ENCODE data around the gene TMEM63A.

The TMEM63A gene

DNA sequence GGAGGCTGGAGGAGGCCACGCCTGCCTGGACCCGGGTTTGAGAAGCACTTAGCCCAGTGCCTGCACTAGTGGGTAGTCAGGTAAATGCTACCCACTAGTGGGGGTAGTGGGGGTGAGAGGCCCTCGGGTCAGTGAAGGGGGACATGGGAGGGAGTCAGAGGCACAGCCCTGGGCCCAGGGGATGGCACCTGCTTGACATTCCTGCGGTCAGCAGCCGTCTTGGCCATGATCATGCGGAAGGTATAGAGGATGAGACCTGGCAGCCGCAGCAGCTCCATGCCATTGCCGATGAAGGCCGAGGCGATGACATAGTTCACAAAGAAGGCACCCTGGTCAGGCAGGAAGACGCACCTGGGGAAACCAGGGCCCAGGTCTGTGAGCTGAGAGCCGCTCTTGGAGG, 28.7 kb downstream of the TMEM63A start:
- Histone ChIP-seq H3K9me3 (ENCODE audit: insufficient read depth, low read depth, low read length) (peaks cover 3% of the 10 kb centered on the region), H3K79me2 (ENCODE audit: control insufficient read depth, insufficient read depth, low read length, poor library complexity) (no peaks in the 10 kb centered on the region), H4K12ac (ENCODE audit: low read depth, low read length) (no peak overlapping the region), H2BK12ac (ENCODE audit: low read length) (no peak overlapping the region), H3K27ac (ENCODE audit: low read depth, low read length) (no peak overlapping the region), H3K79me1 (ENCODE audit: low read length) (no peaks in the 10 kb centered on the region), H3K36me3 (ENCODE audit: control insufficient read depth in 1 of 2, insufficient read depth in 2 of 2, low read length in 2 of 2) (peaks cover 27 to 31% of the 10 kb centered on the region in 2 experiments), H2BK120ac (ENCODE audit: insufficient read depth, low read length, poor library complexity) (no peak overlapping the region), H3K18ac (ENCODE audit: low read length) (no peak overlapping the region), H3K23ac (ENCODE audit: low read length) (no peak overlapping the region), H2BK5ac (ENCODE audit: low read depth, low read length, poor library complexity) (no peak overlapping the region), H3K4me3 (ENCODE audit: low read depth, low read length) (no peak overlapping the region), H4K91ac (ENCODE audit: low read depth, low read length) (no peak overlapping the region), H3K4me1 (ENCODE audit: control insufficient read depth in 1 of 2, insufficient read depth in 2 of 2, low read length in 2 of 2) (no peaks in the 10 kb centered on the region), H3K4me2 (ENCODE audit: low read length) (no peak overlapping the region), H3K27me3 (ENCODE audit: insufficient read depth, low read length) (no peaks in the 10 kb centered on the region), H2AK5ac (ENCODE audit: low read length) (no peak overlapping the region), H3K4ac (ENCODE audit: low read depth, low read length) (no peak overlapping the region), H3K14ac (ENCODE audit: low read length) (no peak overlapping the region), H4K8ac (ENCODE audit: low read depth, low read length) (no peak overlapping the region), H2AFZ (ENCODE audit: insufficient read depth, low read length, poor library complexity) (no peak overlapping the region), H3K9ac (ENCODE audit: low read length) (no peak overlapping the region)
- DNase-seq: no peak
- WGBS (ENCODE audit: extremely low coverage, insufficient coverage, insufficient read length): no CpG with 5 or more reads among the region's 12 CpGs

DNA sequence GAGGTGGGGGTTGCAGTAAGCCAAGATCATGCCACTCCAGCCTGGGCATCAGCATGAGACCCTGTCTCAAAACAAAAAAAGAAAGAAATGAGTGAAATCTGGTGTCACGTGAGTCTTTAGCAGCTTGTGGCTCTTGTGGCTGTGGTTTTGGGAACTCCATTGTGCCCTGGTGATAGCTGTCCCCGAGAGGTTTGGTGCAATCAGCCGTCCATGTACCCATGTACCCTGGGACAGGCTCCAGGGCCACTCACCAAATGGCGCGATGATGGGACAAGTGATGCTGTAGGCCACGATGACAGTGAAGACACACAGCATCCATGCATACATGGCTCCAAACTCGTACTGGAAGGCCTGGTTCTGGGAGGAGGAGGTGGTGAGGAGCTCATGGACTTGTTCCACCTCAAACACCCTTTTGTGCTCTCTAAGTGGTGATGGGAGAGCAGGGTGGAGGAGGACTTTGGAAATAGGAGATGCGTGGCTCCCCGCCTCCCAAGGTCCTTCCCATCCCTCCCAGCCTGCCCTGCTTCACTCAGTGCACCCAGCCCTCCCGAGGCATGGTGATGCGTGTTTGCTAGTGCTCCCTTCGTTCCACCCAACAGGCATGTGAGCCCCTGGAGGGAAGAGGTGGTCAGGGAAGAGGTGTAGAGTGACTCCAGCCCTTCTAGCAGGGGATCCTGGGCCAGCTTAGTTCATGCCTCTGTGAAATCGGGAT, 29.6 kb downstream of the TMEM63A start:
- no peak overlapping the region for H3K14ac ChIP-seq (ENCODE audit: low read length)
- no peak overlapping the region for H4K91ac ChIP-seq (ENCODE audit: low read depth, low read length)
- H3K27me3 ChIP-seq (ENCODE audit: insufficient read depth, low read length): no peaks in the 10 kb centered on the region
- no peak for DNase-seq
- H3K4ac ChIP-seq (ENCODE audit: low read depth, low read length): no peak overlapping the region
- H3K23ac ChIP-seq (ENCODE audit: low read length): no peak overlapping the region
- no peak overlapping the region for H4K12ac ChIP-seq (ENCODE audit: low read depth, low read length)
- H3K27ac ChIP-seq (ENCODE audit: low read depth, low read length): no peak overlapping the region
- H2AFZ ChIP-seq (ENCODE audit: insufficient read depth, low read length, poor library complexity): no peak overlapping the region
- H3K18ac ChIP-seq (ENCODE audit: low read length): no peak overlapping the region
- H2BK5ac ChIP-seq (ENCODE audit: low read depth, low read length, poor library complexity): no peak overlapping the region
- H3K9ac ChIP-seq (ENCODE audit: low read length): no peak overlapping the region
- no peak overlapping the region for H4K8ac ChIP-seq (ENCODE audit: low read depth, low read length)
- H2BK120ac ChIP-seq (ENCODE audit: insufficient read depth, low read length, poor library complexity): no peak overlapping the region
- H3K4me2 ChIP-seq (ENCODE audit: low read length): no peak overlapping the region
- peaks cover 3% of the 10 kb centered on the region for H3K9me3 ChIP-seq (ENCODE audit: insufficient read depth, low read depth, low read length)
- no peaks in the 10 kb centered on the region for H3K79me1 ChIP-seq (ENCODE audit: low read length)
- no peak overlapping the region for H2BK12ac ChIP-seq (ENCODE audit: low read length)
- WGBS (ENCODE audit: extremely low coverage, insufficient coverage, insufficient read length): no CpG with 5 or more reads among the region's 13 CpGs
- H2AK5ac ChIP-seq (ENCODE audit: low read length): no peak overlapping the region
- H3K4me1 ChIP-seq (ENCODE audit: control insufficient read depth in 1 of 2, insufficient read depth in 2 of 2, low read length in 2 of 2): no peaks in the 10 kb centered on the region
- peaks cover 29 to 35% of the 10 kb centered on the region in 2 experiments for H3K36me3 ChIP-seq (ENCODE audit: control insufficient read depth in 1 of 2, insufficient read depth in 2 of 2, low read length in 2 of 2)
- no peak overlapping the region for H3K4me3 ChIP-seq (ENCODE audit: low read depth, low read length)
- no peaks in the 10 kb centered on the region for H3K79me2 ChIP-seq (ENCODE audit: control insufficient read depth, insufficient read depth, low read length, poor library complexity)

DNA sequence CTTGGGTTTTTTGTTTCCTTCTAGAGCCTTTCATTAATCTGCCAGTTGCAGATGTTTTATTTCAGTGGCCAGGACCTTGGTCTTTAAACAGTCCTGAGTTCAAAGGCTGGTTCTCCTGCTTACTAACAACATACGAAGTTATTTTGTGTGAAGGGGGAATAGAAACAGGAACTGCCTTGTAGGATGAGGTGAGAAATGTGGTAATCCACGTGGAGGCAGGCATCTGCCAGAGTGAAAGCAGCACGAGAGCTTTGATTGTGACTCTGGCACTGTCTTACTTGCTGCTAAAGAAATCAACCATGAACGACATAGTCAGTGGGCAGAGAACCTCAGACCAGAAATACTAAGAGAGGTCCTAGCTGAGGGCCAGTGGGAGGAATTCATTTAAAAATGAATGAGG, 30.4 kb downstream of the TMEM63A start:
- Histone ChIP-seq H3K4ac (ENCODE audit: low read depth, low read length) (no peak overlapping the region), H4K12ac (ENCODE audit: low read depth, low read length) (no peak overlapping the region), H2BK120ac (ENCODE audit: insufficient read depth, low read length, poor library complexity) (no peak overlapping the region), H3K18ac (ENCODE audit: low read length) (no peak overlapping the region), H3K4me3 (ENCODE audit: low read depth, low read length) (no peak overlapping the region), H2BK12ac (ENCODE audit: low read length) (no peak overlapping the region), H3K23ac (ENCODE audit: low read length) (no peak overlapping the region), H3K36me3 (ENCODE audit: control insufficient read depth in 1 of 2, insufficient read depth in 2 of 2, low read length in 2 of 2) (peaks cover 32 to 38% of the 10 kb centered on the region in 2 experiments), H2BK5ac (ENCODE audit: low read depth, low read length, poor library complexity) (no peak overlapping the region), H3K9me3 (ENCODE audit: insufficient read depth, low read depth, low read length) (peaks cover 3% of the 10 kb centered on the region), H4K8ac (ENCODE audit: low read depth, low read length) (no peak overlapping the region), H3K4me2 (ENCODE audit: low read length) (no peak overlapping the region), H3K14ac (ENCODE audit: low read length) (no peak overlapping the region), H3K9ac (ENCODE audit: low read length) (no peak overlapping the region), H4K91ac (ENCODE audit: low read depth, low read length) (no peak overlapping the region), H3K27ac (ENCODE audit: low read depth, low read length) (no peak overlapping the region), H3K27me3 (ENCODE audit: insufficient read depth, low read length) (no peaks in the 10 kb centered on the region), H2AFZ (ENCODE audit: insufficient read depth, low read length, poor library complexity) (no peak overlapping the region), H3K79me1 (ENCODE audit: low read length) (no peaks in the 10 kb centered on the region), H3K79me2 (ENCODE audit: control insufficient read depth, insufficient read depth, low read length, poor library complexity) (no peaks in the 10 kb centered on the region), H3K4me1 (ENCODE audit: control insufficient read depth in 1 of 2, insufficient read depth in 2 of 2, low read length in 2 of 2) (no peaks in the 10 kb centered on the region), H2AK5ac (ENCODE audit: low read length) (no peak overlapping the region)
- no CpG with 5 or more reads among the region's 4 CpGs for WGBS (ENCODE audit: extremely low coverage, insufficient coverage, insufficient read length)
- DNase-seq: no peak

DNA sequence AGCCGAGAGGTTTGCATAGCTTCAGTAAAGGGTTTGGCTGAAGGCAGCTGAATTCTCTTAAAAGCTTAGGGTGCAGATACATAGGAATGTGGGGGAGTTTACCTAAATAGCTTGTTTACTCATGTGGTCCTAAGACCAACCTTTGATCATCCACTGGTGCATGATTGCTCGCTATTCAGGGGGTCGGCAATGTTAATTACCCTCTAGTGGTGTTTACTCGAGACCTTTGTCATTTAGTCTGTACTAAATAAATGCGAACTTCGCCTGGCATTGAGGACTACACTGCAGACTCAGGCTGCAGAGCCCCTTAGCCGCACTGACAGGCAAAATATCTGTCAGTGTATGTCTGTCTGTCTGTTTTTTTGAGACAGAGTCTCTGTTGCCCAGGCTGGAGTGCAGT, 31.8 kb downstream of the TMEM63A start:
- H2BK5ac ChIP-seq (ENCODE audit: low read depth, low read length, poor library complexity): no peak overlapping the region
- WGBS (ENCODE audit: extremely low coverage, insufficient coverage, insufficient read length): no CpG with 5 or more reads among the region's 7 CpGs

More for the DNA sequence above, 31.8 kb downstream of the TMEM63A start:
- H3K14ac ChIP-seq (ENCODE audit: low read length): no peak overlapping the region
- no peak overlapping the region for H3K4me2 ChIP-seq (ENCODE audit: low read length)
- H4K8ac ChIP-seq (ENCODE audit: low read depth, low read length): no peak overlapping the region
- H3K27me3 ChIP-seq (ENCODE audit: insufficient read depth, low read length): no peaks in the 10 kb centered on the region
- no peak overlapping the region for H3K4me3 ChIP-seq (ENCODE audit: low read depth, low read length)
- peaks cover 2 to 3% of the 10 kb centered on the region in 2 experiments for H3K4me1 ChIP-seq (ENCODE audit: control insufficient read depth in 1 of 2, insufficient read depth in 2 of 2, low read length in 2 of 2)
- no peak overlapping the region for H2BK120ac ChIP-seq (ENCODE audit: insufficient read depth, low read length, poor library complexity)
- H3K9me3 ChIP-seq (ENCODE audit: insufficient read depth, low read depth, low read length): peaks cover 3% of the 10 kb centered on the region
- H3K18ac ChIP-seq (ENCODE audit: low read length): no peak overlapping the region
- H2BK12ac ChIP-seq (ENCODE audit: low read length): no peak overlapping the region
- H3K9ac ChIP-seq (ENCODE audit: low read length): no peak overlapping the region
- H3K27ac ChIP-seq (ENCODE audit: low read depth, low read length): no peak overlapping the region
- peaks cover 41 to 42% of the 10 kb centered on the region in 2 experiments for H3K36me3 ChIP-seq (ENCODE audit: control insufficient read depth in 1 of 2, insufficient read depth in 2 of 2, low read length in 2 of 2)
- H3K23ac ChIP-seq (ENCODE audit: low read length): no peak overlapping the region
- no peaks in the 10 kb centered on the region for H3K79me1 ChIP-seq (ENCODE audit: low read length)
- no peak overlapping the region for H2AK5ac ChIP-seq (ENCODE audit: low read length)
- no peak for DNase-seq
- H2AFZ ChIP-seq (ENCODE audit: insufficient read depth, low read length, poor library complexity): no peak overlapping the region
- no peaks in the 10 kb centered on the region for H3K79me2 ChIP-seq (ENCODE audit: control insufficient read depth, insufficient read depth, low read length, poor library complexity)
- no peak overlapping the region for H3K4ac ChIP-seq (ENCODE audit: low read depth, low read length)
- H4K91ac ChIP-seq (ENCODE audit: low read depth, low read length): no peak overlapping the region
- H4K12ac ChIP-seq (ENCODE audit: low read depth, low read length): no peak overlapping the region
